ENCODE results near the gene CKB. TPM values are rescaled to one million over a fixed set of nuclear protein-coding genes. Genes with fewer than 3 reads are reported as not detected.

CKB gene
- polyA plus RNA-seq, 3 donors: 0.76 to 12.5 (median 2.7) TPM

GRCh38 chr14:103519043-103519836 is 3.4 kb downstream of the CKB start:
- no peak for DNase-seq
- intact Hi-C loops (cut with micrococcal nuclease): loop anchor here in 1 of 2 donors (1.0 kb wide), 1 partner anchor 27 kb away; no protein-coding TSS in a partner anchor

More at GRCh38 chr14:103519043-103519836, 3.4 kb downstream of the CKB start:
- peaks cover 20 to 33% of the 10 kb centered on the region in 2 donors for H3K27me3 ChIP-seq (ENCODE audit: control insufficient read depth in 2 of 2, insufficient read depth in 2 of 2, low read length in 2 of 2)
- Mint-ChIP-seq H3K36me3 (peaks cover 0 to 7% of the 10 kb centered on the region in 2 donors), H3K27ac (peak overlapping the region in 1 of 7 donors; percentile 33), H3K9me3 (peaks cover 0 to 14% (median 6%) of the 10 kb centered on the region in 7 donors), H3K4me1 (peaks cover 13% of the 10 kb centered on the region), H3K27me3 (ENCODE audit: low read depth in 3 of 3) (peaks cover 33 to 48% (median 34%) of the 10 kb centered on the region in 3 donors), H3K4me3 (peak overlapping the region in 1 of 2 donors; percentile 68)
- peaks cover 6 to 9% of the 10 kb centered on the region in 2 donors for H3K9me3 ChIP-seq (replicated peaks in 1 of 2; ENCODE audit: control insufficient read depth in 1 of 2, insufficient read depth in 1 of 2, low read length in 2 of 2)
- H3K36me3 ChIP-seq (replicated peaks in 1 of 2; ENCODE audit: control insufficient read depth in 1 of 2, insufficient read depth in 2 of 2, low read length in 2 of 2): no peaks in the 10 kb centered on the region
- H3K79me2 ChIP-seq (ENCODE audit: insufficient read depth, low read length): no peaks in the 10 kb centered on the region
- H4K20me1 ChIP-seq (ENCODE audit: insufficient read depth, low read length): peaks cover 28% of the 10 kb centered on the region
- 45% methylated on average over 10 of the region's 13 CpGs for whole genome bisulfite sequencing (ENCODE audit: insufficient coverage)
- no peak overlapping the region for H3K4me3 ChIP-seq (replicated peaks in 1 of 3; ENCODE audit: low read depth in 2 of 3, low read length in 3 of 3)
- peaks cover 16 to 39% of the 10 kb centered on the region in 2 donors for H3K4me1 ChIP-seq (ENCODE audit: control insufficient read depth in 1 of 2, insufficient read depth in 2 of 2, low read length in 2 of 2)
- TF ChIP-seq CTCF (IDR thresholded peaks at IDR 0.05): no peak
- H3K27ac ChIP-seq (ENCODE audit: low read depth in 1 of 2, low read length in 2 of 2): no peak overlapping the region
- no peak overlapping the region for H3K9ac ChIP-seq (ENCODE audit: insufficient read depth, low read length, poor library complexity, severe bottlenecking)
- no peak overlapping the region for H2AFZ ChIP-seq (ENCODE audit: insufficient read depth, low read depth, low read length, poor library complexity, severe bottlenecking)
- no peak overlapping the region for H3K4me2 ChIP-seq (replicated peaks; ENCODE audit: extremely low read depth, low read length, poor library complexity, severe bottlenecking)
